RWPE1 (cell line): ENCODE results near the gene PIM3.

Experiments
- CTCF ChIA-PET: fragments of 350-600 bp; sonication (Branson Sonifier 250); formaldehyde crosslinking; extraction: SDS; loops from one replicate; lab custom pipeline; 2021; lab: Yijun Ruan, JAX
- POLR2A ChIA-PET: fragments of 400-600 bp; formaldehyde crosslinking; extraction: SDS; loops from one replicate; lab custom pipeline; 2020; ENCODE audit warnings: antibody characterized with exemption; ENCODE audit not compliant: low non-redundant PET; lab: Yijun Ruan, JAX
- DNase-seq: peaks from one replicate; pipeline ENCODE4 v3.0.0; 2012; ENCODE audit warnings: low spot score
- H3K27ac ChIP-seq: fragments of 450-650 bp; 2 replicates; pipeline ENCODE4 v1.5.1; 2017
- CTCF ChIP-seq: fragments of 450-650 bp; conservative IDR thresholded peaks from 2 replicates; pipeline ENCODE4 v1.5.1; 2017; ENCODE audit warnings: low read depth, mild to moderate bottlenecking

Gene PIM3

GRCh38 chr22:49927483-49928184 is 32.9 kb upstream of the PIM3 start:
- 0 out of 2 replicates have a peak overlapping the region, but pooled peaks have one; percentile 9 for H3K27ac ChIP-seq

GRCh38 chr22:49928185-49928495 is 32.4 kb upstream of the PIM3 start:
- no peak overlapping the region for H3K27ac ChIP-seq
- DNase-seq, result no peak
- CTCF ChIA-PET, result no interaction called here
- POLR2A ChIA-PET, result no interaction called here
- no peak for TF ChIP-seq CTCF

More at GRCh38 chr22:49927483-49928184, 32.9 kb upstream of the PIM3 start:
- no peak for TF ChIP-seq CTCF
- no peak for DNase-seq
- ChIA-PET CTCF (no interaction called here), POLR2A (no interaction called here)

GRCh38 chr22:49928555-49929210 is 31.9 kb upstream of the PIM3 start:
- no peak for TF ChIP-seq CTCF
- no peak overlapping the region for H3K27ac ChIP-seq
- POLR2A ChIA-PET, result no interaction called here
- no peak for DNase-seq
- CTCF ChIA-PET, result no interaction called here

GRCh38 chr22:49929211-49929979 is 31.2 kb upstream of the PIM3 start:
- TF ChIP-seq CTCF, result peak; percentile 91
- peak overlapping the region; percentile 90; the same call in 1 of the 2 replicates for H3K27ac ChIP-seq
- DNase-seq, result peak; percentile 65
- POLR2A ChIA-PET, result no interaction called here
- CTCF ChIA-PET, result interaction anchor here (0.7 to 2.0 kb wide), 4 partner anchors 22 to 229 kb away, joined by 3 to 12 read pairs (median 3); no protein-coding TSS in a partner anchor

- no peak for DNase-seq
- peak overlapping the region; percentile 90 for H3K27ac ChIP-seq
- TF ChIP-seq CTCF, result no peak
- POLR2A ChIA-PET, result no interaction called here
- CTCF ChIA-PET, result interaction anchor here (0.7 to 2.0 kb wide), 5 partner anchors 22 to 228 kb away, joined by 3 to 12 read pairs (median 3); no protein-coding TSS in a partner anchor
Observed at GRCh38 chr22:49929994-49930575, 30.5 kb upstream of the PIM3 start.
